Measurements from ENCODE around the gene CMTM1.

CMTM1 gene

GRCh38 chr16:66541388-66542355 lies 24.6 kb upstream of the CMTM1 start:
- FAIRE-seq (no peak), DNase-seq (ENCODE audit: insufficient read length, low spot score) (no peak)
- no peak for TF ChIP-seq CTCF (IDR thresholded peaks at IDR 0.05; ENCODE audit: insufficient read depth, missing control alignments)

DNA sequence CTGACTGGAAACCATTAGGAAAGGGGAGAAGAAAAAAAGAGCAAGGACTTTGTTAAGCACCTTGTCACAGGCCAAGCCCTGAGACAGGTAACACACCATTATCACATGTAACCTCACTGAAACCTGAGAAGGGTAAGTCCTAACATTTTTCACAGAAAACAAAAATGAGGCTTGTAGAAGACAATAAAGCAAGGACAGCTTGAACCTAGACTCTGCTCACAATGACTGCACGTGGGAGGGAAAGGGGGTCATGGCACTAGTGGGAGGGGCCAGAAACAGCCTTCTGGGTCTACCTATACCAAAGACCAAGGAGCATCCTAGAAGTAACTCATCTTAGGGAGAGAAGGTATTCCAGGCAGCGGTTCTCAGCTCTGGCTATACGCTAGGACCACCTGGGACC lies 23.8 kb upstream of the CMTM1 start:
- FAIRE-seq: no peak

DNA sequence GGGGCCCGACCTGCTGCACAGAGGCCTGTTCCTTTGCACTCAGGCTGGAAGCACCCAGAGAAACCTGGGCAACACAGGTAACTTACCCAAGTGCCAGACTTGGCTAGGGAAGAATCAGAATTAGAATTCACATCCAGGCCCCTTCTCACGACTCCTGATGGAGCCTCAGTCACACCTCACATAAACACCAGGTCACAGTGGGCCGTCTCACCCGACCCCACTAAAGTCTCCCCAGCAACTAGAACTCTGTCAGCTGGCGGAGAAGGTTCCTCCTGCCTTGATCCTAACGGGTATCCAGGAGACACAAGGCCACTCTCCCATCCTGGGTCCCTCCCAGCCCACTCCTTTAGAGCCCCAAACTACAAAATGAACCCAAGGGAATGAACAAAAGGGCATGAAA lies 22.7 kb upstream of the CMTM1 start:
- no peak for DNase-seq (ENCODE audit: insufficient read length, low spot score)
- FAIRE-seq: no peak
- no peak for TF ChIP-seq CTCF (IDR thresholded peaks at IDR 0.05; ENCODE audit: insufficient read depth, missing control alignments)

More for the DNA sequence above, 23.8 kb upstream of the CMTM1 start:
- no peak for DNase-seq (ENCODE audit: insufficient read length, low spot score)
- no peak for TF ChIP-seq CTCF (IDR thresholded peaks at IDR 0.05; ENCODE audit: insufficient read depth, missing control alignments)

GRCh38 chr16:66544016-66544757 lies 22.1 kb upstream of the CMTM1 start:
- TF ChIP-seq CTCF (IDR thresholded peaks at IDR 0.05; ENCODE audit: insufficient read depth, missing control alignments): no peak
- FAIRE-seq (no peak), DNase-seq (ENCODE audit: insufficient read length, low spot score) (no peak)

GRCh38 chr16:66547101-66547989 lies 18.9 kb upstream of the CMTM1 start:
- FAIRE-seq: no peak
- no peak for TF ChIP-seq CTCF (IDR thresholded peaks at IDR 0.05; ENCODE audit: insufficient read depth, missing control alignments)
- DNase-seq (ENCODE audit: insufficient read length, low spot score): no peak

GRCh38 chr16:66548068-66548467 lies 18.2 kb upstream of the CMTM1 start:
- TF ChIP-seq CTCF (IDR thresholded peaks at IDR 0.05; ENCODE audit: insufficient read depth, missing control alignments): no peak
- FAIRE-seq (no peak), DNase-seq (ENCODE audit: insufficient read length, low spot score) (no peak)
